ENCODE measurements around the gene ZNF385A.

DNA sequence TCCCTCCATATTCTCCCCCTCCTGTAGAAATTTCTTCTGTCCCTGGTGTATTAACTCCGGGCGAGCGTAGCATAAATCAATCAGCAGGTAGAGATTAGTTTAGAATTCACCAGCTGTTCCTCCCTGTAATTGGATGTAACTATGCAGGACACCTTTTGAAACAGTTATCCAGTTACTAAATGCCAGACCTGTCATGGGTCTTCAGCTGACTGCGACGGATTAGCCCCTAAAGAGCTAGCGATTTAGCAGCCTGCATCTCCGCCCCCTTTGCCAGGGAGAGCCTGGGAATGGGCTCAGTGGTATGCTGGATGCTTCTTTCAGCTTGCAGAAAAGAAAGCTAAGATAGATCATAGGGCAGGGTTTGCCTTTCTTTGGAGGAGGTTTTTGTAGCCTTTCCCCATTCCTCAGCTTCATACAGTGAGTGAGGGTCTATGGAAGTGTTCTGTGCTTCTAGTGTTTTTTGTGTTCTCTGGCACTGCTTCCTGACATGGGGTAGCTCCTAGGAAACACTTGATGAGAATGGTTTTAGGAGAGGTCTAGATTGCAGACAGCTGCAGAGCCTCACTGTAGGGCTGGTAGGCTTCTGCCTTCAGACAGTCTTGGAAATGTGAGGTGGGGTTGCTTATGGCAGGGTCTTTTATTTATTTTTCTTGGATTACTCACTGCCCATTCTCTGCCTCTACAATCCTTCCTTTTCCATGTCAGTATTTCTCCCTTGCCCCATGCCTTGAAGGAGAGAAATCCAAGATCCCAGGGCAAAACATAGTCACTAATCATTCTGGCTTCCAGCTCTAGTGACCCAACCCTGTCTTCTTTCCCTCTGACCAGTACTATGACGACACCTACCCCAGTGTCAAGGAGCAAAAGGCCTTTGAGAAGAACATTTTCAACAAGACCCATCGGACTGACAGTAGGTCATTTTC lies 42.9 kb downstream of the ZNF385A start:
- TF ChIP-seq, protein P1, sequence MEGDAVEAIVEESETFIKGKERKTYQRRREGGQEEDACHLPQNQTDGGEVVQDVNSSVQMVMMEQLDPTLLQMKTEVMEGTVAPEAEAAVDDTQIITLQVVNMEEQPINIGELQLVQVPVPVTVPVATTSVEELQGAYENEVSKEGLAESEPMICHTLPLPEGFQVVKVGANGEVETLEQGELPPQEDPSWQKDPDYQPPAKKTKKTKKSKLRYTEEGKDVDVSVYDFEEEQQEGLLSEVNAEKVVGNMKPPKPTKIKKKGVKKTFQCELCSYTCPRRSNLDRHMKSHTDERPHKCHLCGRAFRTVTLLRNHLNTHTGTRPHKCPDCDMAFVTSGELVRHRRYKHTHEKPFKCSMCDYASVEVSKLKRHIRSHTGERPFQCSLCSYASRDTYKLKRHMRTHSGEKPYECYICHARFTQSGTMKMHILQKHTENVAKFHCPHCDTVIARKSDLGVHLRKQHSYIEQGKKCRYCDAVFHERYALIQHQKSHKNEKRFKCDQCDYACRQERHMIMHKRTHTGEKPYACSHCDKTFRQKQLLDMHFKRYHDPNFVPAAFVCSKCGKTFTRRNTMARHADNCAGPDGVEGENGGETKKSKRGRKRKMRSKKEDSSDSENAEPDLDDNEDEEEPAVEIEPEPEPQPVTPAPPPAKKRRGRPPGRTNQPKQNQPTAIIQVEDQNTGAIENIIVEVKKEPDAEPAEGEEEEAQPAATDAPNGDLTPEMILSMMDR (IDR thresholded peaks at IDR 0.05), result no peak
- TF ChIP-seq SIN3A (IDR thresholded peaks at IDR 0.05; ENCODE audit: borderline replicate concordance, insufficient read depth, low read depth, low read length), result no peak

Measured in Panc1 (cell line).